GM18909 (cell line): ENCODE measurements around the gene ADGRL1.

ENCODE experiments used
- ATAC-seq: cut with Tn5 transposase; IDR thresholded peaks from one replicate; pipeline ENCODE4 v1.9.1; 2021; ENCODE audit warnings: mild to moderate bottlenecking; ENCODE audit not compliant: unreplicated experiment, poor library complexity

ADGRL1 gene

GRCh38 chr19:14164724-14165493 is 41.1 kb downstream of the ADGRL1 start:
- ATAC-seq = no peak

GRCh38 chr19:14164082-14164481 is 41.9 kb downstream of the ADGRL1 start:
- no peak for ATAC-seq

- ATAC-seq = no peak
Observed at GRCh38 chr19:14162871-14163297, 43.1 kb downstream of the ADGRL1 start.

- no peak for ATAC-seq
Observed at GRCh38 chr19:14161305-14161704, 44.7 kb downstream of the ADGRL1 start.

- ATAC-seq = no peak
Observed at GRCh38 chr19:14160017-14160703, 45.8 kb downstream of the ADGRL1 start.

- no peak for ATAC-seq
Observed at GRCh38 chr19:14159059-14159458, 46.9 kb downstream of the ADGRL1 start.

- ATAC-seq = no peak
Observed at GRCh38 chr19:14158276-14159023, 47.5 kb downstream of the ADGRL1 start.

- no peak for ATAC-seq
Observed at GRCh38 chr19:14156971-14157717, 48.8 kb downstream of the ADGRL1 start.

GRCh38 chr19:14156122-14156521 is 49.8 kb downstream of the ADGRL1 start:
- ATAC-seq = no peak

GRCh38 chr19:14155371-14155770 is 50.6 kb downstream of the ADGRL1 start:
- ATAC-seq = no peak

- ATAC-seq = no peak
Observed at GRCh38 chr19:14152713-14153112, 53.3 kb downstream of the ADGRL1 start.

- no peak for ATAC-seq
Observed at GRCh38 chr19:14150770-14151661, 55.0 kb downstream of the ADGRL1 start.

GRCh38 chr19:14150041-14150769 is 55.8 kb downstream of the ADGRL1 start:
- no peak for ATAC-seq

- no peak for ATAC-seq
Observed at GRCh38 chr19:14149509-14149994, 56.4 kb downstream of the ADGRL1 start.

GRCh38 chr19:14148751-14149410 is 57.1 kb downstream of the ADGRL1 start:
- no peak for ATAC-seq

- ATAC-seq = no peak
Observed at GRCh38 chr19:14147797-14148605, 58.0 kb downstream of the ADGRL1 start.

- ATAC-seq = no peak
Observed at GRCh38 chr19:14146789-14147216, 59.2 kb downstream of the ADGRL1 start.
